ENCODE measurements around the gene CCR7.

- no peak for TF ChIP-seq GRHL2 (CRISPR knock-in tag; IDR thresholded peaks at IDR 0.05; ENCODE audit: insufficient replicate concordance, severe bottlenecking)
- no peak for TF ChIP-seq CTCF (IDR thresholded peaks at IDR 0.05)
- no peak for TF ChIP-seq ATF2 (CRISPR knock-in tag; IDR thresholded peaks at IDR 0.05; ENCODE audit: borderline replicate concordance, low read depth)
- no peak for TF ChIP-seq FOXK1 (CRISPR knock-in tag; IDR thresholded peaks at IDR 0.05)
- no peak for TF ChIP-seq TEAD4 (CRISPR knock-in tag; IDR thresholded peaks at IDR 0.05)
Observed at GRCh38 chr17:40582328-40582901, 17.1 kb upstream of the CCR7 start.
